Stimulated activated CD4-positive, alpha-beta T cell treated with anti-CD3 and anti-CD28 coated beads, Interleukin-1b, Interleukin-23, amount 100 ng/mL, for 1 hour (primary cell): ENCODE measurements around the gene ACACA.

ENCODE experiments used
- DNase-seq, 2 donors: peaks; one replicate each; pipeline ENCODE4 v3.0.0-alpha.2; 2020; ENCODE audit warnings: low read depth in 2 of 2

Gene ACACA

DNA sequence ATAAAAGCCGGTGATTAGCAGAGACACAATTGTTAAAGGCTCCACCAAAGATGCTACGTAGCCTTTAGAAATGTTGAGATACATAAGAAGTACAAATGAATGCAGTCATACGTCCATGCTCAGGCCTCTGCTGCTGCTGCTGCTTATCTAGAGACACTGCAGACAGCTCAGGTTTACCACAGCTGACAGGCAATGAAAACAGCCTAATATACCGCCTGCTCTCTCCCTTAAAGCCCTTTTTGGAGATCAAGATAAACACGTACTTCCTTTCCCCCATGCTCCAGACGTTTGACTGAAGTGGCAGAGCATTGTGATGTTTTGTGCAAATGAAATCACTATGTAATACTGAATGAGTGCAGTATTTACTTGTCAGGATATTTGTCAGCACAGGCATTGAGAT is 272.6 kb downstream of the ACACA start:
- no peak for DNase-seq

DNA sequence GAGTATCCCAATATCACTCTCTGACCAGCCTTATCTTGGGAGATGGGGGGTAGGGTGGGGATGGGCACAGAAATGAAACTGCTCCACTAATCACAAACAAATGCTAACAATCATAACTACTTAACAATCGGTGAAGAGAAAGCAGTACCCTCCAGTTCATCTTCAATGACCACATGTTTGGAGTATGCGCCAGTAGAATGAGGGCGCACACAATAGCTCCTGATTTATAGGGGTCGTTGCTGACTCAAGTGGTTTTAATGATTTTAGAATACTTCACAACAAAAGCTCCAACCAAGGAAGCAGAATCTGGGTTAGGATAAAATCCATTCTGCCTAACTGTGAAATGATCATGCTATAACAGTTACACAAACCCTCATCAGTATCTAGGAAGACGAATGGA is 273.5 kb downstream of the ACACA start:
- DNase-seq = no peak

DNA sequence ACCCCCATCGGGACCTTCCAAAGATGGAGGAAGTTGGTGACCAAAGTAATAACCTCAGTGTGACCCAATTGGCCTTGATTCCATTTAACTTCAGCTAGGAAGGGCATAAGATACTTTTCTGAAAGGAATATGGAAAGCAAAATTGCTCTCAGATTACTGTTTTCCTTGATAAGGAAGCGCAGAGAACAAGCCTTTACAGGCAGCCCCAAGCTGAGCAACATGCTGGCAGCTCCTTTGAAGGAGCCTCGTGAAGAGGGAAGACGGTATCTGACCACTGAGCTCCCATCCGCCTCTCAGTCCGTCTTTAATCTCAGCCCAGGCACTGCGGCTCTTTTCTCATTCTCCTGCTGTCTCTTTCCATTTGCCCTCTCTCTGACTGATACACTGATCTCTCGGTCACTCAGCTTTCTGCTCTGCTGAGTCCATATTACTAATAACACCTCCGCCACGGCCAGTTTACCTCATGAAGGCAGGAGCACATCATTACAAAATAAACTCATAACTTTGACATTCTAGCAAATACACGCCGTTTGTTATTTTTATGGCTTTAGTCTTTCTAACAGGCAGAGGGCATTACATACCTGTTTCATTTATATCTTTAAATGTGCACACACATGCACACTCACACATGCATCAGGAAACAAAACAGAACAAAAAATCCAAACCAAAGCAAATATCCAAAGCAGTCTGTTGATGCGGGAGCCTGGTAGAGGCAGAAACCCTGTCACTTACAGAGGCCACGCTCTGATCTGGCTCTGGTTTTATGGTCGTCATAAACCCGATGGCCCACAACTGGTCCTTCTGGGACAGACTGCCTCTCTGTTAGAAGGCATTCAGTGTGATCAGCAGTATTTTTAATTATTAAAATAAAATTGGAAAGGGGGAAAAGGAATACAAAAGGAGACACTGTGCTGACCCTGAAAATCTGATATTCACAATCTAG is 274.7 kb downstream of the ACACA start:
- no peak for DNase-seq

DNA sequence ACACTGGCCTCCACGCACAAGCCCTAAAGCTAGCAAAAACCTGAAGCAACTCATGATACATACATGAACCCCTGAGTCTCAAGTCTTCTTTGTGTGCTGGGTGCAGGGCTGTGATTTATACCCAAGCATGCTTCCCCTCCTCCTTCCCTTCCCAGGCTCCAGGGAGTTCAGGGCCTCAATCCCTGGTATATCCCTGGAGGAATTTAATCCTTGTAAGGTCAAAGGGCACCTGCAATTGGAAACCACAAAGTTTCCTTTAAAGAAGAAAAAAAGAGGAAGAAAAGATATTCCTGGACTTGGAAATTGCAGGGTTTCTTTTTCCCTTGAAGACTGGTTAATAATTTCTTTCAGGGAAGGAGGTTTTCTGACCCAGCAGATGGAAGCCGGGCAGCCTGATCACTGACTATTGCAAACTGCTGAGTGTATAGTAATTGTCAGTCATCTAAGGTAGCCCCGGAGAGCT is 275.6 kb downstream of the ACACA start:
- no peak for DNase-seq

DNA sequence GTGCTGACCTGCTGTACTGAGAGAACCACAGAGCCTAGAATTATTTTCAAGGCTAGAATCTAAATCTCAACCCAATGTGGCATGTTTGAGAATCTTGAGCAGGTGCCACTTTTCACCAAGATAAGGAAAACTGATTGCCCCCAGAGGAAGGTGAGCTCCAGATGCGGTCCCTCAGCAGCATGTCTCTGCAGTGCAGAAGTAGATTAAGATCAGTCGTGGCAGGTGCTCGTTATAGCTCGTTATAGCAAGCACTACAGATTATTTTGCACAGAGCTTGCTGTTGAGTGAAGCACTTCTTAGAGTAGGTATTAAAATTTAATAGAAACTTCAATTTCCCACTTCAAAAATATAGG is 281.8 kb downstream of the ACACA start:
- no peak for DNase-seq

DNA sequence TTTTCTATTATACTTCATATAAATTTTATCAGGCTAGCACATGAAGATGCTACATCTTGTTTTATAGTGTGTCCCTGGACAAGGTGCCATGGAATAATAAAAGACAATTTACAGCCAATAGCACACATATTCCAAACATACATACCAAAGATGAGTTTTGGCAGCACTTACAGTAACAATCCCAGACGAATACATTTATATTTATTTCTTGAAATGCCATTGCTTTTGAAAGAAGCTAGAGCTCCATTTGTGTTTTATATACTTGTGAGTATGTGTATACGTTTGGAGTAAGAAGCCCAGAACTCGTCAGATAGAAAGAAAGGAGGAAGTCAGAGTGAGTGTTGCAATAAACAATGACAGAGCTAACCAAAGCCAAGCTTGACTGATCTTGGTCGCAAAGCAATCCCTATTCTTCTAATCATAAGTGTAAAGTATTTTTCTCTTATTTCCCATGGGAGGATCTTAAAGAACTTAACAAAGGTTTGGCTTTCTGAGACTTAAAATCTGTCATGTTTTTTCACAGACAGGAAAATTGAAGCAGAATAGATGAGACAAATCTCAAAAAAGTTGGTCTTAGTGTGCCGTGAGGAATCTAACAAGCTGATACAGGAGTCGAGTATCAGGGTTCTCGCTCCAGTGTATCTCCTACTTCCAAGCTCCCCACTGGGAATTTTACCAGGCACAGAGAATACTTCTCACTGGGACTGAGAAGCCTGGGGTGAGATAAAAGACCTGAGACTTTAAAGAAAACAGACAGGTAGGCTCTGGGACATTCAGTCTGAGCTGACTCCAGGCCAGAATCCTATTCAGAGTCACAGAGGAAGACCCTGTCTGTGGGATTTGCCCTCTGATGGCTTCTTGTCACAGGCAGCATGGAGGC is 282.5 kb downstream of the ACACA start:
- DNase-seq = no peak

DNA sequence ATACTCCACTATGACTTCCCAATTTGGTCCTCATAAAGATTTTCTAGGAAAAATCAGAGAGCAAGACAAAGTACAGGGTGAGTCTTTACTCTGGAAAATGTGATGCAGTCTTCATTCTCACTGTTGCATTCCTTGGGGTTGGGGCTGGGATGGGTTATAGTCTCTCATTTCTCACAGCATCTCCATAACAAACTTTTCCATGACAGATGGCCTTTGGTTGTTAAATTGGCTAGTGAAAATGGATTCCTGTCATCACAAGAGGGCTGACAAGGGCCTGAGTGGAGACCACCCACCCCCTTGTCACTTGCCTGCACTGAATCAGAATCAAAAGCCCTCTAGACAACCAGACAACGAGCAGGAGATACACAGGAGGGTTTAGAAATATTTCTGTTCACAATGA is 283.2 kb downstream of the ACACA start:
- no peak for DNase-seq

DNA sequence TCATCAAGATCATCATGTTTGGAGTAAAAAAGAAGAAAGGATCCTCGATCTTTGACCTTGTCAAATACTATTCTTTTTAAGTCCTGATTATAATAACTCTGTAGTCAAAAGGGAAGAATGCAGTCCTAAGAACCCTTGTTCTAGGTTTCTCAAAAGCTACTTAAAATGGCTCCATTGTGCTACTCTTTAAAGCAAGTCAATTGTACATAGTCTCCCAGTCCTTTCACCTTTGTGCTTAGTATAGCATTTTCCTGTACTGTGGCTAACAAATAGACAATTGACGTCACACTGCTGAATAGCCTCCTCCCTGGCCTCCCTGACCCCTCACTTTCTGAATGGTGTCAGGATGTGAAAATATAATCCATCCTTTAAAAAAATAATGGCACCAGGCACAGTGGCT is 285.0 kb downstream of the ACACA start:
- DNase-seq = no peak

DNA sequence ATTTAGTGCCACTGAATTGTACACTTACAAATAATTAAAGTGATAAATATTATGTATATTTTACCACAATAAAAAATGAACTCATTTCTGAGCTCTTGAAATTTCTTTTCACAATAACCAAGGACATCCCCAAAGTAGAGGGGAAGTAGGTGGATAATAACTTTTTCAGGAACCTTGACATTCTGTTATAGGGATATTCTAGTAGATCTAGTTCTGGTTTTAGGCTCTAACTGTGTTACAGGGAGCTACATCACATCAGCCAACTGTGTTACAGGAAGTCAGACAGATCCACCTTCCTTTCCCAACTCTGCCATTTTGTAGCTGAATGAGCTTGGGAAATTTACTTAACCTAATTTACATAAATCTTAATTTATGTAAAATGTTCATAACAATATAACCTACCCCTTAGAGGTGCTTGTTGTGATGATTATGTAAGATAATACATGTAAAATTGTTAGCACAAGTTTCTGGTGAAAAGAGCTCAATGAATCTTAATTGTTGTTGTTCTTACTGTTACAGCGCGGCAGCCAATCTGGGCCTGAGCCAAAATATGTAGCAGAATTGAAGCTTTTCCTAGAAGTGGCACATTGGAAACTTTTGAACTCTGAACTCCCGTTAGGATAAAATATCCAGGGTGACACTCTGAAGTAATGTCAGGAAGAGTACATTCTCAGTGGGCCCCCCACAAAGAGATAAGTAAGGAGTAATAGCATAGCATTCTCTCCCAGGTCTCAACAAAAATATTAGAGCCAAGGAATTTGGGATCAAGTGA is 288.1 kb downstream of the ACACA start:
- no peak for DNase-seq

DNA sequence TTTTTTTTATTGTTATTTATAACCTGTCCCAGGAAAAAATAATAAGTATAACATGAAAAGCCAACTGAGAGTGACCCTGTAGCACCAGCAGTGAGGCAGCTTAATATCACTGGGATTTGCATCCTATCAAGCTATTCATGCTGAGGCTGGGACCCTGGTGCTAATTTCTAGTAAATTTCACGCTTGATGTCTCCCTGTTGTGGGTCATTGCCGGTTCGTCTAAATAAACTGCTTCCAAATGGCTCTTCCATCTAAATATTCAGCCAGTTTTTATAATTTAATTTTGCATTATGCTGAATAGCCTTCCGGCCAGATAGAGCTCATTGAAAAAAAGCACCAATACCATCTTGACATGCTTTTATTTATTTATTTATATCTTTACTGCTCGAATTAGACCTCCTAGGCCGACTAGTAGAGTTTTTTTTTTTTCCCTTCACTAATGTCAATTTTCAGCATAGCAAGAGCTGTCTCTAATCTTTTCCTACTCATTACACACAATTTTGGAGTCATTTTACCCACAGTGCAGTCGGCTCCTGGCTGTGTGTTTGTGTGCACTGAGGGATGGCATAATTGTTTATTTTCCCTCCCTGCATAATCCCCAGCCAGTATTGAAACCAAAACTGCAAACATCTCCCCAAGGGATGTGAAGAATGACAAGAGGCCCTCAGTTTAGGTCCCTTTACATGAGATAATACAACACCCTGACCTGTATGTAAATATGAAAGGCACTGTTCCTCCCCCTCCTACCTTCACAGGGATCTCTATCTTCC is 289.1 kb downstream of the ACACA start:
- no peak for DNase-seq

DNA sequence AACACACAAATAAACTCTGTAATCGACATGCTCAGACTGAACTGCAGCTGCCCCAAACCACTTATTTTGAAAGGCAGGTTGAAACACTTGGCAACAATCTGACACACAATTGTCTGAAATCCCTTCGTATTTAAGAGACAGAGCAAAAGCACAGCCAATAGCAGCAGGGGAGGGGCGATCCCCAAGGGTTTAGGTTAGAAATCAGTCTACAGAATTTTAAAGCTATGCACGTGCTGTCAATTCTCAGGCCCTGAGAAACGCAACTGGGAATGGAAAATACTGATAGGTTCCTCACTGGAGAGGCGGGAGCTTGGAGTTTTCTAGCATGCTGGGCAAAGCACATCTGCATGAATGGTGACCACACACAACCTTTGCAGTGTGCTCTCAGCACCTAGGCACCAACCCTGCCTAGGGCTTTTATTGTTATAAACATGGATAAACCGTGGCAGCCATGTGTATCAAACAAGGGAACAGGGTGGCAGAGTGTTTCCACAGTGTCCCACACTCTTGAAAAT is 289.9 kb downstream of the ACACA start:
- DNase-seq = no peak

DNA sequence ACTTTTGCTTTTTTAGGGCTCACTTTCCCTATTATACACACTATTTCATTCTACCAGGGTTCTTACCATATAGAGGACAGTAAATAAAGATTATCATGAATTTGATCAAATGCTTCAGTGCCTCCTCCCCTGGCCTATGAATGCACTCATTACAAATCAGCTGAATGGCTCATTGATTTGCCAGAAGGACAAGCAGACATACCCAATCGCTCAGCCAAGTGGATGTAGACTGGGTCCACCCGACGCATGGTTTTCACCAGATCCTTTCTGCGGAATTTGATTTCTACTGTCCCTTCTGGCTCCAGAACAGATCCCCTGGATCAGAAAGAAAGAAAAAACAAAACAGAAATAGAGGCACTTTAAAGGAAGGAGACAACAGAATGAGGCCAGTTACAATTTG is 295.3 kb downstream of the ACACA start:
- DNase-seq = no peak

DNA sequence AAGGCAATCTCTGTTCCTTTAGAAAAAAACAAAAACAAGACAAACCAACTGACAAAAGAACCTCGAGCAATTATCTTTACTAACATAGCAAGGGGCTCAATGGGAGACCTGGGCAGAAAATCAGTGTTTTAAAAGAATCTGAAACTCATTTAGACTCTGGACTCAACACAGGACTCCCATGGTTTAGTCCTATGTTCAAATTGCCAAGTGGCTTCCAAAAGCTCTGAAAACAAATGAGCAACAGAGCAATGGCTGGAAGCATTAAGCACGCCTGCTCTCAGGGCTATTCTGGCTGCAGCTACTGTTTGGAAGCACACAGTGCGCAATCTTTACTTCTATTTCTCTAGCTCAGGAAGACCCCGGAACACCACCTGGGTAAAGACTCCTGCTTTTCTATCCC is 295.9 kb downstream of the ACACA start:
- DNase-seq = no peak

DNA sequence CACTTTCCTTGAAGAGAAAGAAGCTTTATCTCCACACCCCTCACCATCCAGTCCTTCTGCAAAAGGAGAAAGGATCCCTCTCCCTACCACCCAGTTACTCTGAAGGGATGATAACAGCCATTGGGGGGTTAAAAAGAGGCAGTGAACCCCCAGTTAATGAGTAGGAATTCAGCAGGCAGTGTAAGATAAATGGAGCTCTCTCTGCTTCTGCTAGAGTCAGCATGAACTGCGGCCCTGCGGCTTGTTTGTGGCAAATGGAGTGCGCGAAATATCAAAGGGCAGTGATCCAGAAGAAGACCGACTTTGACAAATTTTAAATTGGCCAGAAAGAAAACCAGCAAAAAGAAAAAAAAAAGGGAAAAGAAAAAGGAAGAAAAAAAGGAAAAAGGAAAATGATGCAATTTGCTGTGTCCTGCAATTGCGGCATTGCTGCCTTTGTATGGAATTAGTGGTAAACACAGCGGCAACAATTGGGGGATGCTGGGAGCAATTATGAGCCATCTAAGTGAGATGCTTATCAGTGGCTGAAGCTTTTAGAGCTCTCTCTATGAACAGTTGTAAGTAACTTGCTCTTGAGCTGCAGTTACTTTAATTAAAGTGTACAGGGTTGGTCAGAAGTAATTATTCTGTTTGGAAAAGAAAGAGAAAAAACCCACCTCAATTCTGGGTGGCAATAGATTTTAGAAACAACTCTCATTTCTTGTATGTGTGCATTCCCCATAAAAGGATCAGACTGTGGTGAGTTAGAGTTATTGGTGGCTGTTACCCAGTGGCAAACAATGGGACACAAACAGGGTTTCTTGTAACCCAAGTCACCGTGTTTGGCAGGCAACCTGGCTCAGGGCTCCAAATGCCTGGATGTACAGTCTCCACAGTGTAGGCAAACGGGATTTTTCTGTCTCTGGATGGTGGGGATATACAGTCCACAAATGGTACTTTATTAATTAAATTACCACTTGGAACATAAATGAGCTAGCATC is 296.6 kb downstream of the ACACA start:
- no peak for DNase-seq

DNA sequence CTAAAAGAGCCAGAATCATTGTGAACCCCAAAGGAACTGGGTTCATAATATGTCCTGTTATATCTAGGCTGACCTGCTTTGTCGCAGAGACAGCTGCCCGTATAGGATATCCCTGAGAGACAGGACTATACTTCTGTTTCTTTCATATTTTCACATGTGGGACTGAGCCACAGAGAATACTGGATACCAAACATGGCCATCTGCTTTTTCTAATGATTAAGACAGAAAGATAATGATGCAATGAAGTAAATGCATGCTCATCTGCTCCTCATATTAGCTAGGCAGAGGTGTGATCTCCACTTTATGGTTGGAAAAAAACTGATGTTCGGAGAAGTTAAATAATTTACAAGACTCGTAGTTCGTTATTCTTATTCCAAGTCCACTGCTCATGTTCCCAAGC is 297.5 kb downstream of the ACACA start:
- DNase-seq = no peak

DNA sequence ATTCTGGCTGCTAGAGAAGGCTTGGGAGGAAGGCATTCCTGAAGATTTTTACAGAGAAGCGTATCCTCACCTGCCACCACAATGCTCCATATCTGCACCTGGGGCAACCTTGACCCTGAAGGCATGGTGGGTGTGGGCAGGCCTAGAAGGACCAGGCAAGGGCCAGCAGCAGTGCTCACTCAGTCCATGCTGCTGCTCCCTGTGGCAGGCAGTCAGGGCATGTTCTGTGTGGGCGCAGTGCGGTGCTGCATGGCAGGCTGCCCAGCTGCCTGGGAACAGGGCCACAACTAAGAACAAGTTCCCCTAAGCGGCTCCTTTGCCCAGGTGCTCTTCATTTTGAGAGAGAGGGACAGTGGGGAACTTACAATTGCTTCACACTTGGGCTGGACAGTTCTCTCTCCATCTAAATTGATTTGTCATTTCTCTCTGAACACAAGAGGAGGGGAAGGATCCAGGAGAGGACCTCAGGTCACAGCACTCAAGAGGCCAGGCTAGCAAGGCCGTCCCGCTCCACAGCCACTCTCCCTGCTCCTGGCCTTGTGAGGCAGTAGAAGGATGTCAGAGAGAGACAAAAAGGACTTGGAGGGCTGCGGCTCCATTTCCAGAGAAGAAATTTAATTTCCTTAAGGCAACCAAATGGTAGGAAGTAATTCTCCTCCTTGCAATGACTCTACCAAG is 299.1 kb downstream of the ACACA start:
- no peak for DNase-seq

DNA sequence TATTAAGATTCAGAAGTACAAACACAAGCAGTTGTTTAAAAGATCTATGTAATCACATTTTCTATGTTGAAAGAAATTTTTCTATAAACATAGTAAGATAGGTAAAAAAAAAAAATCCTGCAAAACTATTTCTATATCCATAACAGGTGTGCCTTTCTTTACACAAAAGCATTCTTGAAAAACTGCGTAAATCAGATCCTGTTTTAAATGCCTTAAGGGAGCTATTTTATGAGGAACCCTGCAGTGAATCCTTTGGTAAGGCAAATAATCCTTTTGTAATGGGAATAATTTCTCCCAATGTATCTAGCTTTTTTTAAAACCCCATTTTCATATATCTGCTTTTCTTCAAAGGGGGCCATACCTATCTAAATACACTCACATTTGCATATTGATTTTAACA is 300.6 kb downstream of the ACACA start:
- no peak for DNase-seq

DNA sequence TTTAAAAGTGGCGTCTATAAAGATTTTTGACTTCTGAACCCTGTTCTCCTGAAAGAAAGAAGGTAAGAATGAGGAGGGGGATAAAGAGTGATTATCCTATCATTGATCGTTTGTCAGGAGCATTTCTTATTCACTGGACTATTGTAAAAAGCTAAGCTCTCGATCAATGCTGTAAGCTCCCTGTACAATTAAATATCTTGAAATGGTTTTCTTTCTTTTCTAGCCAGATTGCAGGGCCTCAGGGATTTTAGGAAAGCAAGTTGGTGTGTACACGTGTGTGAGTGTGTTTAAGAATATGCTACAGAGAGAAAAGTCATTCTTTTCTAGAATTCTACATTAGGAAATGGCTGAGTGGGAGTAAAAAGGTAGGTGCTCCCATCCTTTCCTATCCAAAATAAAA is 303.4 kb downstream of the ACACA start:
- DNase-seq = no peak

DNA sequence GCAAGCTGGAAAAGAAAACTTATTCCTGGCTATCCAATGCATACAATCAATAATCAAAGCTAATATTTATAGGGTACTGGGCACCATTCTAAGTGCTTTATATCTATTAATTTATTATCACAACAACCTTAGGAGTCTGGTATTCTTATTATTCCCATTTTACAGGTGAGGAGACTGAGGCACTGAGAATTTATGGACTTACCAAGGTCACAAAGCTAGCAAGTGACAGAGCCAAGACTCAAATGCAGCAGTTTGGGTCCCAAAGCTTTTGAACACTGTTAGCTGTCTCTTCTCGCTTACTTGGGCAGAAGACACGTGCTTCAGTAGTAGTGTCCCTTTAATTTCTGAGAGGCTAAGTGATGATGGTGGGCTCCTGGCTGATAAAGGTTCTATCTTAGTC is 305.3 kb downstream of the ACACA start:
- no peak for DNase-seq
